ENCODE data around the gene ABHD15.

- TF ChIP-seq CTCF (IDR thresholded peaks at IDR 0.05) (no peak), POLR2AphosphoS5 (IDR thresholded peaks at IDR 0.05) (no peak)
Measured at GRCh38 chr17:29615048-29615385, 48.2 kb upstream of the ABHD15 start.
